GM23248 (cell line): ENCODE data around the gene FBXO7. TPM values are rescaled to one million over a fixed set of nuclear protein-coding genes. Genes with fewer than 3 reads are reported as not detected.

ENCODE experiments used
- DNase-seq: peaks from one replicate; pipeline ENCODE4 v3.0.0-alpha.2; 2015
- H2AFZ ChIP-seq: fragments of 200-600 bp; sonication (generic); 2 replicates; pipeline ENCODE4 v1.6.1; 2016; ENCODE audit warnings: antibody characterized with exemption
- H3F3A ChIP-seq: fragments of 200-600 bp; sonication (generic); 2 replicates; pipeline ENCODE4 v1.6.1; 2016; ENCODE audit warnings: mild to moderate bottlenecking, antibody characterized with exemption, mixed run types; ENCODE audit not compliant: insufficient read depth
- H3K27ac ChIP-seq: fragments of 200-600 bp; sonication (generic); 2 replicates; pipeline ENCODE4 v1.5.1; 2016; ENCODE audit warnings: mild to moderate bottlenecking
- H3K27me3 ChIP-seq: fragments of 200-600 bp; sonication (generic); replicated peaks from 2 replicates; pipeline ENCODE4 v1.6.1; 2016; ENCODE audit warnings: mild to moderate bottlenecking; ENCODE audit not compliant: insufficient read depth
- H3K36me3 ChIP-seq: fragments of 200-600 bp; sonication (generic); 2 replicates; pipeline ENCODE4 v1.6.1; 2016; ENCODE audit warnings: low read depth, mild to moderate bottlenecking
- H3K4me1 ChIP-seq: fragments of 200-600 bp; sonication (generic); 2 replicates; pipeline ENCODE4 v1.6.1; 2016; ENCODE audit warnings: mild to moderate bottlenecking; ENCODE audit not compliant: insufficient read depth
- H3K4me2 ChIP-seq: fragments of 200-600 bp; sonication (generic); one replicate; pipeline ENCODE4 v1.6.1; 2016; ENCODE audit warnings: mild to moderate bottlenecking; ENCODE audit not compliant: unreplicated experiment
- H3K4me3 ChIP-seq: fragments of 200-600 bp; sonication (generic); 2 replicates; pipeline ENCODE4 v1.5.1; 2016; ENCODE audit warnings: mild to moderate bottlenecking
- H3K79me2 ChIP-seq: fragments of 200-600 bp; sonication (generic); 2 replicates; pipeline ENCODE4 v1.6.1; 2016; ENCODE audit warnings: mild to moderate bottlenecking; ENCODE audit not compliant: insufficient read depth
- H3K9ac ChIP-seq: fragments of 200-600 bp; sonication (generic); 2 replicates; pipeline ENCODE4 v1.6.1; 2016; ENCODE audit warnings: mild to moderate bottlenecking
- H3K9me2 ChIP-seq: fragments of 200-600 bp; sonication (generic); 2 replicates; pipeline ENCODE4 v1.6.1; 2016; ENCODE audit warnings: mixed run types, mild to moderate bottlenecking, moderate library complexity; ENCODE audit not compliant: insufficient read depth
- H3K9me3 ChIP-seq: fragments of 200-600 bp; sonication (generic); one replicate; pipeline ENCODE4 v1.6.1; 2017; ENCODE audit warnings: low read depth
- H4K20me1 ChIP-seq: fragments of 200-600 bp; sonication (generic); 2 replicates; pipeline ENCODE4 v1.6.0; 2016; ENCODE audit not compliant: insufficient read depth
- EZH2 ChIP-seq: fragments of 200-600 bp; sonication (generic); IDR thresholded peaks from 2 replicates; pipeline ENCODE4 v1.6.1; 2018; ENCODE audit warnings: antibody characterized with exemption, mild to moderate bottlenecking; ENCODE audit not compliant: insufficient read depth, poor library complexity, severe bottlenecking
- EZH2phosphoT487 ChIP-seq: fragments of 200-600 bp; sonication (generic); IDR thresholded peaks from 2 replicates; pipeline ENCODE4 v1.6.1; 2018; ENCODE audit warnings: antibody characterized with exemption, moderate library complexity, mild to moderate bottlenecking, low read depth; ENCODE audit not compliant: insufficient read depth
- WGBS, 2 experiments: methylation state at CpG; one replicate each; pipeline ENCODE4 v1.1.6; 2015 to 2017; ENCODE audit warnings: low lambda C conversion rate in 2 of 2, low coverage in 1 of 2; ENCODE audit errors: missing lambda C conversion rate in 2 of 2; 5-methylcytosine and 5-hydroxymethylcytosine counted together
- in situ Hi-C: fragments of 300-500 bp; cut with MboI; formaldehyde crosslinking; loops from 2 replicates; pipeline ENCODE4 v1.15.0; 2020
- polyA plus RNA-seq: library from polyadenylated mRNA; unstranded; fragments of >200 nt; fragmentation: Nextera tagmentation; extraction: Ambion mirVana; gene quantifications from 2 replicates; pipeline ENCODE4 v1.2.1, GENCODE V29; 2016
- total RNA-seq: library from RNA; depleted of rRNA; stranded (reverse); fragments of >200 nt; shearing (Covaris generic); gene quantifications from 2 replicates; pipeline ENCODE4 v1.2.3, GENCODE V29; 2014

The FBXO7 gene
- total and polyA plus RNA-seq, 2 experiments from 2014 or later = 89.2 to 94.2 TPM

- Histone ChIP-seq H4K20me1 (no peaks in the 10 kb centered on the region), H3K79me2 (no peaks in the 10 kb centered on the region), H3K27me3 (no peaks in the 10 kb centered on the region), H3K9me3 (no peaks in the 10 kb centered on the region), H2AFZ (no peak overlapping the region), H3F3A (no peaks in the 10 kb centered on the region), H3K4me3 (no peak overlapping the region), H3K9me2 (no peaks in the 10 kb centered on the region), H3K4me2 (no peak overlapping the region), H3K4me1 (no peaks in the 10 kb centered on the region), H3K9ac (no peak overlapping the region), H3K27ac (no peak overlapping the region), H3K36me3 (no peaks in the 10 kb centered on the region)
- in situ Hi-C loops = no loop called here
- TF ChIP-seq EZH2phosphoT487 = no peak
- no peak for TF ChIP-seq EZH2
- WGBS, 2 experiments = 81 to 82% methylated on average over 2 of the region's 2 CpGs
- no peak for DNase-seq
Measured at GRCh38 chr22:32511776-32512175, 37.2 kb downstream of the FBXO7 start.

DNA sequence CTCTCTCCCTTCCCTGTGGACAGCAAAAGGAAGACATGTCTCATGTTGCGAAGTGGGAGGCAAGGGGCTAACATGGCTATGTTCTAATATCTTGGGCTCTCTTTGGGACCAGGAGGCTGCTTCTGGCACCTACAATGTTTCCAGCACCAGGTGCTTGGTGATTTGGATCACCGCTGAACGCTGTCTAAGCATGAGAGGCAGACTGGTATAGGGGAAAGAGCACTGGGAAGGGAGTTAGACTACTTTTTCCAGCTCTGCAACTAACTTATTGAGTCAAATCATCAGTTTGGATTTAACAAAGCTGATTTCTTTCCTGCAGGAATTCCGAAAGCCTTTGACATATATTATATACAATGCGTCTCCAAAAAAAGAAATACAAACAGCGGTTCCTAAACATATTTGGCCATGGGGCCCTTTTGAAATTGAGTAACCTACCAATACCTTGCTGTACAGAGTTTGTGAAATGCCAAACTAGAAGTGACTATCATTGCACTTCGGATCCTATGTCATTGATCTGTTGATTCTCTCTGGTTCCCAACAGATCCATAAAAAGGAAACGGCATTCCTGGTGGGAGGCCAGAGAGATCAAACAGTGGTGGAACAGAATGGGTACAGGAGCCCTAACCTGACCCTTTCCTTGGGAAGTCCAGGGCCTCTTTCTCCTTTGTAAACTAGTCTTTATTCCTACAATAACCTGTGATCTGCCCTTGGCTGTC lies 37.8 kb downstream of the FBXO7 start:
- H3K9me3 ChIP-seq = no peaks in the 10 kb centered on the region
- no peaks in the 10 kb centered on the region for H3K4me1 ChIP-seq
- H3K9ac ChIP-seq = no peak overlapping the region
- H3K27me3 ChIP-seq = no peaks in the 10 kb centered on the region
- TF ChIP-seq EZH2 (no peak), EZH2phosphoT487 (no peak)
- H2AFZ ChIP-seq = no peak overlapping the region
- H3F3A ChIP-seq = no peaks in the 10 kb centered on the region
- in situ Hi-C loops = no loop called here
- H3K36me3 ChIP-seq = no peaks in the 10 kb centered on the region
- H3K79me2 ChIP-seq = no peaks in the 10 kb centered on the region
- H3K4me2 ChIP-seq = no peak overlapping the region
- H4K20me1 ChIP-seq = no peaks in the 10 kb centered on the region
- no peaks in the 10 kb centered on the region for H3K9me2 ChIP-seq
- no peak for DNase-seq
- no peak overlapping the region for H3K27ac ChIP-seq
- no peak overlapping the region for H3K4me3 ChIP-seq
- 84 to 87% methylated on average over 8 of the region's 8 CpGs for WGBS, 2 experiments

DNA sequence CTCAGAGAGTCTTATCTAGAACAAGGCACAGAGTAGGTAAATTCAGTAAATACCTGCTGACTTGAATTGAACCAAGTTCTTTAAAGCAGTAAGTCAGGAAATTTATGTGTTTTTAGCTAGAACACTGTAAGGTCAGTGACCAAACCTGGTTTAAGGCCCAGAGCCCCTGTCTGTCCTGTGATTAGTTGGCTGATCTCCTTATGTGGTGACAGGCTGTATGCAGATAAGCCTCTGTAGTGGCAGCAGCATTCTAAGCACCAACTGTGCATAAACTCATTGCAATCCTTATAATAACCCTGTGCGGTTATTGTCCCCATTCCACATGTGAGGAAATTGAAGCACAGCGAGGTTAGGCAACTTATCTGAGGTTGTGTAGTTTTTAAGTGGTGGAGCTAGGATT lies 40.5 kb downstream of the FBXO7 start:
- H3K9me3 ChIP-seq = no peaks in the 10 kb centered on the region
- H3F3A ChIP-seq = no peaks in the 10 kb centered on the region
- H2AFZ ChIP-seq = no peak overlapping the region
- H3K9me2 ChIP-seq = no peaks in the 10 kb centered on the region
- no peak overlapping the region for H3K27ac ChIP-seq
- H3K79me2 ChIP-seq = no peaks in the 10 kb centered on the region
- TF ChIP-seq EZH2 = no peak
- TF ChIP-seq EZH2phosphoT487 = no peak
- no peaks in the 10 kb centered on the region for H3K4me1 ChIP-seq
- no peak for DNase-seq
- in situ Hi-C loops = no loop called here
- H3K4me2 ChIP-seq = no peak overlapping the region
- 98 to 100% methylated on average over 2 of the region's 2 CpGs for WGBS, 2 experiments
- H3K36me3 ChIP-seq = no peaks in the 10 kb centered on the region
- H3K9ac ChIP-seq = no peak overlapping the region
- no peaks in the 10 kb centered on the region for H4K20me1 ChIP-seq
- no peaks in the 10 kb centered on the region for H3K27me3 ChIP-seq
- no peak overlapping the region for H3K4me3 ChIP-seq

DNA sequence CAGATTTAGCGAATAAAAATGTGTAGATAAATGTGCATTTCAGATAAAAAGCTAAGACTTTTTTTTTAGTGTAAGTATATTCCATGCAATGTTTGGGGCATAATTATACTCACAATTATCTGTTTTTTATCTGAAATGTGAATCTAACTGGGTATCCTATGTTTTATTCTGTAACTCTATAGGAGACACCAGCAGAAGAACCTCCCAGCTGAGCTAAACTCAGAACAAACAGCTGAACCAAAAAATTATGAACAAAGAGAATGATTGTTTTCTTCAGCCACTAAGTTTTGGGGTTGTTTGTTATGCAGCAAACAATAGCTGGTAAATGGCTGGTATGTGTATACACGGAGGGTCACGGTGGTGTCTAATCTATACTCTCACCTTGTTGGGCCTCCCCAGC lies 42.9 kb downstream of the FBXO7 start:
- Histone ChIP-seq H3F3A (no peaks in the 10 kb centered on the region), H3K36me3 (no peaks in the 10 kb centered on the region), H3K9ac (no peak overlapping the region), H3K9me3 (no peaks in the 10 kb centered on the region), H3K27ac (no peak overlapping the region), H3K79me2 (no peaks in the 10 kb centered on the region), H3K27me3 (no peaks in the 10 kb centered on the region), H3K4me1 (no peaks in the 10 kb centered on the region), H4K20me1 (no peaks in the 10 kb centered on the region), H3K4me3 (no peak overlapping the region), H3K4me2 (no peak overlapping the region), H3K9me2 (no peaks in the 10 kb centered on the region), H2AFZ (no peak overlapping the region)
- WGBS, 2 experiments = 94 to 95% methylated on average over 3 of the region's 3 CpGs
- DNase-seq = no peak
- in situ Hi-C loops = no loop called here
- TF ChIP-seq EZH2phosphoT487 (no peak), EZH2 (no peak)

GRCh38 chr22:32517921-32518320 lies 43.3 kb downstream of the FBXO7 start:
- TF ChIP-seq EZH2 (no peak), EZH2phosphoT487 (no peak)
- Histone ChIP-seq H4K20me1 (no peaks in the 10 kb centered on the region), H3K9me2 (no peaks in the 10 kb centered on the region), H3K79me2 (no peaks in the 10 kb centered on the region), H3K36me3 (no peaks in the 10 kb centered on the region), H2AFZ (no peak overlapping the region), H3K9ac (no peak overlapping the region), H3K4me2 (no peak overlapping the region), H3K27me3 (no peaks in the 10 kb centered on the region), H3K9me3 (no peaks in the 10 kb centered on the region), H3K4me3 (no peak overlapping the region), H3K4me1 (no peaks in the 10 kb centered on the region), H3F3A (no peaks in the 10 kb centered on the region), H3K27ac (no peak overlapping the region)
- DNase-seq = no peak
- whole genome bisulfite sequencing, 2 experiments = 91 to 99% methylated on average over 8 of the region's 8 CpGs
- in situ Hi-C loops = no loop called here
